Neural cell (in vitro differentiated cells): ENCODE measurements around the gene SLC22A3. TPM values are rescaled to one million over a fixed set of nuclear protein-coding genes. Genes with fewer than 3 reads are reported as not detected.

Source experiments
- H2AFZ ChIP-seq: fragments of 200-600, 300-800 bp; sonication (generic), shearing (Covaris generic); 2 replicates; pipeline ENCODE4 v1.6.0; 2014; ENCODE audit warnings: low read depth, mild to moderate bottlenecking, antibody characterized with exemption, low read length, moderate library complexity
- H3F3A ChIP-seq: fragments of 200-600 bp; shearing (Covaris generic); 2 replicates; pipeline ENCODE4 v1.6.1; 2016; ENCODE audit warnings: mild to moderate bottlenecking, moderate library complexity, mixed read lengths, antibody characterized with exemption, low read length; ENCODE audit not compliant: insufficient read depth, poor library complexity, severe bottlenecking
- H3K27ac ChIP-seq: fragments of 200-600, 300-800 bp; sonication (generic), shearing (Covaris generic); 2 replicates; pipeline ENCODE4 v1.5.1; 2014; ENCODE audit warnings: mild to moderate bottlenecking, low read length, moderate library complexity
- H3K27me3 ChIP-seq: fragments of 300-800, 200-600 bp; sonication (generic), shearing (Covaris generic); 2 replicates; pipeline ENCODE4 v1.6.0; 2014; ENCODE audit warnings: mild to moderate bottlenecking, low read depth, low read length, moderate library complexity; ENCODE audit not compliant: insufficient read depth
- H3K36me3 ChIP-seq: fragments of 300-800, 200-600 bp; sonication (generic), shearing (Covaris generic); 2 replicates; pipeline ENCODE4 v1.5.1; 2014; ENCODE audit warnings: mild to moderate bottlenecking, antibody characterized with exemption, low read length, moderate library complexity; ENCODE audit not compliant: insufficient read depth
- H3K4me2 ChIP-seq: fragments of 300-800, 200-600 bp; sonication (generic), shearing (Covaris generic); 2 replicates; pipeline ENCODE4 v1.6.0; 2014; ENCODE audit warnings: mild to moderate bottlenecking, low read length
- H3K4me3 ChIP-seq: fragments of 300-800, 200-600 bp; sonication (generic), shearing (Covaris generic); 2 replicates; pipeline ENCODE4 v1.5.1; 2014; ENCODE audit warnings: mild to moderate bottlenecking, low read length, moderate library complexity
- H3K79me2 ChIP-seq: fragments of 200-600 bp; shearing (Covaris generic); replicated peaks from 2 replicates; pipeline ENCODE4 v1.6.0; 2014; ENCODE audit warnings: mild to moderate bottlenecking, low read length, moderate library complexity; ENCODE audit not compliant: insufficient read depth
- H3K9ac ChIP-seq: fragments of 300-800, 200-600 bp; sonication (generic), shearing (Covaris generic); 2 replicates; pipeline ENCODE4 v1.6.1; 2016; ENCODE audit warnings: mild to moderate bottlenecking, low read length, mixed read lengths
- H3K9me2 ChIP-seq: fragments of 200-600 bp; shearing (Covaris generic); 2 replicates; pipeline ENCODE4 v1.6.1; 2016; ENCODE audit warnings: mild to moderate bottlenecking, low read length, mixed read lengths; ENCODE audit not compliant: insufficient read depth
- H3K9me3 ChIP-seq: fragments of 200-600, 300-800 bp; sonication (generic), shearing (Covaris generic); 2 replicates; pipeline ENCODE4 v1.6.1; 2016; ENCODE audit warnings: mild to moderate bottlenecking, mixed run types, low read length, moderate library complexity, mixed read lengths
- H4K20me1 ChIP-seq: fragments of 200-600 bp; shearing (Covaris generic); 2 replicates; pipeline ENCODE4 v1.6.1; 2016; ENCODE audit warnings: mild to moderate bottlenecking, mixed run types; ENCODE audit not compliant: insufficient read depth
- EP300 ChIP-seq: fragments of 450-650 bp; conservative IDR thresholded peaks from 2 replicates; pipeline ENCODE4 v1.6.1; 2014; ENCODE audit warnings: antibody characterized with exemption, mild to moderate bottlenecking, moderate library complexity; ENCODE audit not compliant: poor library complexity, severe bottlenecking
- EZH2 ChIP-seq: fragments of 200-600, 300-800 bp; shearing (Covaris generic), sonication (generic); IDR thresholded peaks from 2 replicates; pipeline ENCODE4 v1.6.1; 2014; ENCODE audit warnings: antibody characterized with exemption, low read length, borderline replicate concordance, mild to moderate bottlenecking; ENCODE audit not compliant: insufficient read depth, poor library complexity, severe bottlenecking
- MXI1 ChIP-seq: fragments of 450-650 bp; conservative IDR thresholded peaks from 2 replicates; pipeline ENCODE4 v1.6.1; 2014; ENCODE audit warnings: antibody characterized with exemption, mild to moderate bottlenecking; ENCODE audit not compliant: poor library complexity, severe bottlenecking
- POLR2AphosphoS5 ChIP-seq: IDR thresholded peaks from 2 replicates; pipeline ENCODE4 v1.6.1; 2012
- RAD21 ChIP-seq: fragments of 450-650 bp; conservative IDR thresholded peaks from 2 replicates; pipeline ENCODE4 v1.6.1; 2014; ENCODE audit warnings: antibody characterized with exemption, mild to moderate bottlenecking, moderate library complexity
- SMC3 ChIP-seq: fragments of 450-650 bp; conservative IDR thresholded peaks from 2 replicates; pipeline ENCODE4 v1.6.1; 2014; ENCODE audit warnings: antibody characterized with exemption, mild to moderate bottlenecking, moderate library complexity; ENCODE audit not compliant: poor library complexity
- TAF1 ChIP-seq: IDR thresholded peaks from 2 replicates; pipeline ENCODE4 v1.6.1; 2012; ENCODE audit warnings: low read depth
- polyA plus RNA-seq: library from polyadenylated mRNA; depleted of rRNA; stranded (reverse); fragments of >200 nt; gene quantifications from 2 replicates; pipeline ENCODE4 v1.2.3, GENCODE V29; 2014
- TF ChIP-seq, protein P1 (sequence below): IDR thresholded peaks from 2 replicates; pipeline ENCODE4 v1.6.1; 2012; ENCODE audit warnings: borderline replicate concordance
- TF ChIP-seq, protein P2 (sequence below): fragments of 450-650 bp; IDR thresholded peaks from 2 replicates; pipeline ENCODE4 v1.5.1; 2014; ENCODE audit warnings: antibody characterized with exemption, mild to moderate bottlenecking, moderate library complexity; ENCODE audit not compliant: poor library complexity, severe bottlenecking

Gene SLC22A3
- polyA plus RNA-seq, 1 donor from 2014 or later = not detected

DNA sequence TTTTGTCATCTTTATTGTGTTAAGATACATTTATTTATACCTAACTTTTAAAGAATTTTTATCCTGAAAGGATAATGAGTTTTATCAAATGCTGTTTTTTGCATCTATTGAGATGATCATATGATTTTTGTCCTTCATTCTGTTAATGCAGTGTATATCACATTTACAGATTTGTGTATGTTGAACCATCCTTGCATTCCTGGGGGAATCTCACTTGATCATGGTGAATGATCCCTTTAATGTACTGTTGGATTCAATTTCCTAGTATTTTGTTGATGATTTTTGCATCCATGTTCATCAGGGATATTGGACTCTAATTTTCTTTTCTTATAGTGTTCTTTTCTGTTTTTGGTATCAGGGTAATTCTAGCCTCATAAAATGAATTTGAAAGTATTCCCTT lies 38.5 kb upstream of the SLC22A3 start:
- H2AFZ ChIP-seq = no peak overlapping the region
- H3K9me3 ChIP-seq = peaks cover 8% of the 10 kb centered on the region
- no peak overlapping the region for H3K9ac ChIP-seq
- H3K9me2 ChIP-seq = no peaks in the 10 kb centered on the region
- H3K36me3 ChIP-seq = no peaks in the 10 kb centered on the region
- H4K20me1 ChIP-seq = no peaks in the 10 kb centered on the region
- no peaks in the 10 kb centered on the region for H3K79me2 ChIP-seq
- H3K27ac ChIP-seq = no peak overlapping the region
- TF ChIP-seq RAD21 (no peak), TAF1 (no peak)
- no peak overlapping the region for H3K4me3 ChIP-seq
- no peak overlapping the region for H3K4me2 ChIP-seq
- H3F3A ChIP-seq = no peaks in the 10 kb centered on the region
- no peaks in the 10 kb centered on the region for H3K27me3 ChIP-seq

DNA sequence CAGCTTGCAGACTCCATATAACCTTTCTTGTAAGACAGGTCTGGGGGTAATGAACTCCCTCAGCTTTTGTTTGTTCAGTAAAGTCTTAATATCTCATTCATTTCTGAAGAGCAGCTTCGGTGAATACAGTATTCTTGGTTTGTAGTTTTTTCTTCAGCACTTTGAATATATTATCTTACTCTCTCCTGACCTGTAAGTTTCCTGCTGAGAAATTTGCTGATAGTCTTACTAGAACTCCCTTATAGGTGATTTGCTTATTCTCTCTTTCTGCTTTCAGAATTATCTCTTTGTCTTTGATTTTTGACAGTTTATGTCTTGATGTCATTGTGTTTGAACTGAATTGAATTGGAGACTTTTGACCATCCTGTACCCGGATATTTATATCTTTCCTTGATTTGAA lies 35.3 kb upstream of the SLC22A3 start:
- H3K9me3 ChIP-seq = peaks cover 8% of the 10 kb centered on the region
- no peaks in the 10 kb centered on the region for H3K9me2 ChIP-seq
- H3K4me3 ChIP-seq = no peak overlapping the region
- no peak overlapping the region for H3K27ac ChIP-seq
- H3K79me2 ChIP-seq = no peaks in the 10 kb centered on the region
- no peak overlapping the region for H3K4me2 ChIP-seq
- H3F3A ChIP-seq = no peaks in the 10 kb centered on the region
- H4K20me1 ChIP-seq = no peaks in the 10 kb centered on the region
- TF ChIP-seq MXI1 = no peak
- TF ChIP-seq, protein P1, sequence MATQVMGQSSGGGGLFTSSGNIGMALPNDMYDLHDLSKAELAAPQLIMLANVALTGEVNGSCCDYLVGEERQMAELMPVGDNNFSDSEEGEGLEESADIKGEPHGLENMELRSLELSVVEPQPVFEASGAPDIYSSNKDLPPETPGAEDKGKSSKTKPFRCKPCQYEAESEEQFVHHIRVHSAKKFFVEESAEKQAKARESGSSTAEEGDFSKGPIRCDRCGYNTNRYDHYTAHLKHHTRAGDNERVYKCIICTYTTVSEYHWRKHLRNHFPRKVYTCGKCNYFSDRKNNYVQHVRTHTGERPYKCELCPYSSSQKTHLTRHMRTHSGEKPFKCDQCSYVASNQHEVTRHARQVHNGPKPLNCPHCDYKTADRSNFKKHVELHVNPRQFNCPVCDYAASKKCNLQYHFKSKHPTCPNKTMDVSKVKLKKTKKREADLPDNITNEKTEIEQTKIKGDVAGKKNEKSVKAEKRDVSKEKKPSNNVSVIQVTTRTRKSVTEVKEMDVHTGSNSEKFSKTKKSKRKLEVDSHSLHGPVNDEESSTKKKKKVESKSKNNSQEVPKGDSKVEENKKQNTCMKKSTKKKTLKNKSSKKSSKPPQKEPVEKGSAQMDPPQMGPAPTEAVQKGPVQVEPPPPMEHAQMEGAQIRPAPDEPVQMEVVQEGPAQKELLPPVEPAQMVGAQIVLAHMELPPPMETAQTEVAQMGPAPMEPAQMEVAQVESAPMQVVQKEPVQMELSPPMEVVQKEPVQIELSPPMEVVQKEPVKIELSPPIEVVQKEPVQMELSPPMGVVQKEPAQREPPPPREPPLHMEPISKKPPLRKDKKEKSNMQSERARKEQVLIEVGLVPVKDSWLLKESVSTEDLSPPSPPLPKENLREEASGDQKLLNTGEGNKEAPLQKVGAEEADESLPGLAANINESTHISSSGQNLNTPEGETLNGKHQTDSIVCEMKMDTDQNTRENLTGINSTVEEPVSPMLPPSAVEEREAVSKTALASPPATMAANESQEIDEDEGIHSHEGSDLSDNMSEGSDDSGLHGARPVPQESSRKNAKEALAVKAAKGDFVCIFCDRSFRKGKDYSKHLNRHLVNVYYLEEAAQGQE = no peak
- TF ChIP-seq, protein P2, sequence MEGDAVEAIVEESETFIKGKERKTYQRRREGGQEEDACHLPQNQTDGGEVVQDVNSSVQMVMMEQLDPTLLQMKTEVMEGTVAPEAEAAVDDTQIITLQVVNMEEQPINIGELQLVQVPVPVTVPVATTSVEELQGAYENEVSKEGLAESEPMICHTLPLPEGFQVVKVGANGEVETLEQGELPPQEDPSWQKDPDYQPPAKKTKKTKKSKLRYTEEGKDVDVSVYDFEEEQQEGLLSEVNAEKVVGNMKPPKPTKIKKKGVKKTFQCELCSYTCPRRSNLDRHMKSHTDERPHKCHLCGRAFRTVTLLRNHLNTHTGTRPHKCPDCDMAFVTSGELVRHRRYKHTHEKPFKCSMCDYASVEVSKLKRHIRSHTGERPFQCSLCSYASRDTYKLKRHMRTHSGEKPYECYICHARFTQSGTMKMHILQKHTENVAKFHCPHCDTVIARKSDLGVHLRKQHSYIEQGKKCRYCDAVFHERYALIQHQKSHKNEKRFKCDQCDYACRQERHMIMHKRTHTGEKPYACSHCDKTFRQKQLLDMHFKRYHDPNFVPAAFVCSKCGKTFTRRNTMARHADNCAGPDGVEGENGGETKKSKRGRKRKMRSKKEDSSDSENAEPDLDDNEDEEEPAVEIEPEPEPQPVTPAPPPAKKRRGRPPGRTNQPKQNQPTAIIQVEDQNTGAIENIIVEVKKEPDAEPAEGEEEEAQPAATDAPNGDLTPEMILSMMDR = no peak
- TF ChIP-seq EZH2 = no peak
- TF ChIP-seq TAF1 = no peak
- no peak for TF ChIP-seq POLR2AphosphoS5
- TF ChIP-seq EP300 = no peak
- TF ChIP-seq SMC3 = no peak
- no peak for TF ChIP-seq RAD21
- no peaks in the 10 kb centered on the region for H3K36me3 ChIP-seq
- H3K9ac ChIP-seq = no peak overlapping the region
- H2AFZ ChIP-seq = no peak overlapping the region
- H3K27me3 ChIP-seq = no peaks in the 10 kb centered on the region

DNA sequence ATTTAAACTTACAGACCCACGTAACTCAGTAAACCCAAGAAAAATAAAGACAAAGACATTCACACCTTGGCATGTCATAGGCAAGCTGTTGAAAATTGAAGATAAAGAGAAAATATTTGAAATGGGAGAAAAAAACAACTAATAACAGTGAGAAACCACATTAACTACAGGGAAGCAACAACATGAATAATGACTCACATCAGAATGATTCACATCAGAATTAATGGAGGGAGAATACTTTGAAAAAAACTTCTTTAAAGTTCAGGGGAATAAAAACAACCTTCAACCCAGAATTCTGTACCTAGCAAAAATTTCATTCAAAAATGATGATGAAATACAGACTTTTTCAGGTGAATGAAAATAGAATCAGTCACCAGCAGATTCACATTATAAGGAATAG lies 32.9 kb upstream of the SLC22A3 start:
- no peaks in the 10 kb centered on the region for H3K27me3 ChIP-seq
- H3K9me2 ChIP-seq = no peaks in the 10 kb centered on the region
- no peaks in the 10 kb centered on the region for H3K36me3 ChIP-seq
- H3K9me3 ChIP-seq = peaks cover 8% of the 10 kb centered on the region
- no peak overlapping the region for H3K9ac ChIP-seq
- H3K79me2 ChIP-seq = no peaks in the 10 kb centered on the region
- no peak overlapping the region for H3K27ac ChIP-seq
- H3K4me3 ChIP-seq = no peak overlapping the region
- H2AFZ ChIP-seq = no peak overlapping the region
- TF ChIP-seq, protein P2 = no peak
- TF ChIP-seq POLR2AphosphoS5 = no peak
- TF ChIP-seq RAD21 = no peak
- TF ChIP-seq EP300 = no peak
- no peak for TF ChIP-seq SMC3
- TF ChIP-seq MXI1 = no peak
- no peak for TF ChIP-seq EZH2
- no peak for TF ChIP-seq TAF1
- TF ChIP-seq, protein P1 = no peak
- H4K20me1 ChIP-seq = no peaks in the 10 kb centered on the region
- H3K4me2 ChIP-seq = no peak overlapping the region
- H3F3A ChIP-seq = no peaks in the 10 kb centered on the region
